ENCODE results near the gene GALNT18.

Gene GALNT18

GRCh38 chr11:11584937-11585336 lies 36.9 kb downstream of the GALNT18 start:
- no peak for DNase-seq

GRCh38 chr11:11584530-11584810 lies 37.3 kb downstream of the GALNT18 start:
- DNase-seq, result no peak

GRCh38 chr11:11583801-11584529 lies 37.8 kb downstream of the GALNT18 start:
- no peak for DNase-seq

GRCh38 chr11:11582011-11582701 lies 39.6 kb downstream of the GALNT18 start:
- no peak for DNase-seq

GRCh38 chr11:11581481-11581880 lies 40.3 kb downstream of the GALNT18 start:
- DNase-seq, result no peak

- no peak for DNase-seq
Observed at GRCh38 chr11:11580841-11581411, 40.9 kb downstream of the GALNT18 start.

- DNase-seq, result no peak
Observed at GRCh38 chr11:11580012-11580411, 41.8 kb downstream of the GALNT18 start.

GRCh38 chr11:11579012-11579988 lies 42.5 kb downstream of the GALNT18 start:
- DNase-seq, result no peak

GRCh38 chr11:11577932-11578911 lies 43.6 kb downstream of the GALNT18 start:
- DNase-seq, result no peak

GRCh38 chr11:11577251-11577855 lies 44.5 kb downstream of the GALNT18 start:
- DNase-seq, result no peak

GRCh38 chr11:11574373-11575287 lies 47.2 kb downstream of the GALNT18 start:
- no peak for DNase-seq

- DNase-seq, result no peak
Observed at GRCh38 chr11:11572386-11572785, 49.4 kb downstream of the GALNT18 start.

GRCh38 chr11:11571893-11572292 lies 49.9 kb downstream of the GALNT18 start:
- DNase-seq, result no peak

GRCh38 chr11:11570823-11571222 lies 51.0 kb downstream of the GALNT18 start:
- no peak for DNase-seq

GRCh38 chr11:11569936-11570491 lies 51.8 kb downstream of the GALNT18 start:
- no peak for DNase-seq

- no peak for DNase-seq
Observed at GRCh38 chr11:11568651-11569229, 53.1 kb downstream of the GALNT18 start.

- no peak for DNase-seq
Observed at GRCh38 chr11:11567936-11568650, 53.7 kb downstream of the GALNT18 start.

- no peak for DNase-seq
Observed at GRCh38 chr11:11565636-11566035, 56.2 kb downstream of the GALNT18 start.

All from activated effector memory CD4-positive, alpha-beta T cell treated with Interleukin-2 at 50 U/mL for 16 hours (primary cell).